ENCODE results near the gene ZFAND6.

- TF ChIP-seq CTCF (IDR thresholded peaks at IDR 0.05; ENCODE audit: poor library complexity) (no peak), EZH2 (IDR thresholded peaks at IDR 0.05; ENCODE audit: borderline replicate concordance) (no peak)
Observed at GRCh38 chr15:80174017-80174746, 114.7 kb downstream of the ZFAND6 start.
